Measurements from ENCODE around the gene SLC41A3.
"Not testable (repeated sequence)": the region's sequence is repeated elsewhere in the genome, so short reads cannot be mapped to it uniquely, and the experiment has no call there.

The SLC41A3 gene

DNA sequence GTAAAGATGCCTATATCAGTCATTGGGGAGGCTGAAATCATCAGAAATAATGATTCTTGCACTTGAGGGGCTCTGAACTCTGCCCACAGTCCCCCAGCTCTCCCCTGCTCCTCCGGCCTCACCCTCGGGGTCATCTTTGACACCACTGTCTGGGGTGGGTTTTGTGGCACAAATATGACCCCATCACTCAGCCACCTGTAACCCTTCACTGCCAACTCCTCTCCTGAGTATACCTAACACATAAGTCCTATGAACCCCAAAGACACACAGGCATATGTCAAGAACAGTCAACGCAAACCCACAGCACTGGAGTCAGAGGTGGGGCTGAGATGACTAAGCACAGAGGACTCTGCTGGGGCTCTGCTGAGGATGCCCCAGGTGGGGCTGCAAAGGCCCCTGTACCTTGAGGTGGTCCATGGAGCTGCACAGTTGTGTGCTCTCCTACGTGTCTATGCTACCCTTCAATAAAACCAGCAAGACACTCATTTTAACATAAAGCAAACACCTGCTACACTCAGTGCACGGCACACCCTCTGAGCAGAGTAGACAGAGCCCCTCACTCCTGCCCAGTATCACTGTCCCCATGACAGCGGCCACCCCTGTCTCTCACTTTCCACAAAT is 29.9 kb downstream of the SLC41A3 start:
- no peak for DNase-seq (ENCODE audit: low read depth in 2 of 2)

DNA sequence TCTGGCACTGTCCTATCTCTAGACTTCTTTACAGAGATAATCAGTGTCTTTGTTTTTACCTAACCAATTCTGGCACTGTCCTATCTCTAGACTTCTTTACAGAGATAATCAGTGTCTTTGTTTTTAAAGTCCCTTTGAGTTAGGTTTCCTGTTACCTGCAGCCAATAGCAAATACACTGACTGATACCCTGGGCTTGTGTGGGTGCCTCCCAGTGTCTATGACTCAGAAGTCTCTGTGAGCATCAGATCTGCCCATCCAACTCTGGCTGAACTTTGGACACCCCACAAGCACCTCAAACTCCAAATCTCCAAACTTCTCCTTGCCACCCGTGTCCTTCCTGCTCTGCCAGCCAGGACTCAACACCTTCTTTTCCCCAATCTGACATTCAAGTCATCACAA is 30.4 kb downstream of the SLC41A3 start:
- no peak for DNase-seq (ENCODE audit: low read depth in 2 of 2)

- no peak for DNase-seq (ENCODE audit: low read depth in 2 of 2)
These were observed 31.5 kb downstream of the SLC41A3 start for GRCh38 chr3:126052196-126053058.

- DNase-seq (ENCODE audit: low read depth in 2 of 2), result no peak
These were observed 32.2 kb downstream of the SLC41A3 start for GRCh38 chr3:126051741-126052140.

GRCh38 chr3:126051234-126051633 is 32.7 kb downstream of the SLC41A3 start:
- no peak for DNase-seq (ENCODE audit: low read depth in 2 of 2)

- no peak for DNase-seq (ENCODE audit: low read depth in 2 of 2)
These were observed 33.3 kb downstream of the SLC41A3 start for GRCh38 chr3:126050626-126051025.

DNA sequence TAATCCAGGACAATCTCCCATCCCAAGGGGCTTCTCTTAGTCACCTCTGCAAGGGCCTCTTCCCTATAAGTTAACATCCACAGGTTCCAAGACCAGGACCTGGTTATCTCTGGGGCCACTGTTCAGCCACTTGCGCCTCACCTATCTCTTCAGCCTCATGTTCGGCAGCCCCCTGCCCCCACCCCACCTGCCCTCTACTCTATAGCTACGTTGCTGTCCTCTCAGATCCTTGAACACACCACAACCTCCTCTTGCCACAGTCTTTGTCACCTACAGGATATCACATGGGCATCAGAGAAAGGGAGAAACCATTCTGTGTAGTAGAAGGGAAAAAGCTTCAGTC is 33.9 kb downstream of the SLC41A3 start:
- no peak for DNase-seq (ENCODE audit: low read depth in 2 of 2)

GRCh38 chr3:126049289-126050049 is 34.5 kb downstream of the SLC41A3 start:
- no peak for DNase-seq (ENCODE audit: low read depth in 2 of 2)

DNA sequence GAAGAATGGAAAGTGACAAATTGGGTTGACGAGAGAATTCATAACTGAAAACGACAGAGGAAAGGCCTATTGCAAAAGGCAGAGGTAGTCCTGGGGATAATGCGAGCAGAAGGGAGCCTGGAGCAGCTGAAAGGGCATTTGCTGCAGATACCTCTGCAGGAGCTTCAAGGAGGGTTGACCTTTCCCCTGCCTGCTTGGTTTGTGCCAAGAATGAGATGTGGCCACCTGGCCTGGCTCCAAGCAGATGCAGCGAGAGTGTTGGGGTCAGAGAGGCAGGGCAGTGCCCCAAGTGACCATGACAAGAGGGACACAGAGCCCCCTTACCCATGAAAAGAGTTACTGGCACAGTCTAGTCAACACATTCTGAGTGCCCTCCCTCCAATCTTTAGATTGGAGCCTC is 43.5 kb downstream of the SLC41A3 start:
- no peak for DNase-seq (ENCODE audit: low read depth in 2 of 2)

GRCh38 chr3:126039870-126040269 is 44.1 kb downstream of the SLC41A3 start:
- DNase-seq (ENCODE audit: low read depth in 2 of 2), result no peak

- DNase-seq (ENCODE audit: low read depth in 2 of 2), result not testable (repeated sequence)
These were observed 45.1 kb downstream of the SLC41A3 start for GRCh38 chr3:126038791-126039190.

GRCh38 chr3:126036056-126036549 is 47.8 kb downstream of the SLC41A3 start:
- no peak for DNase-seq (ENCODE audit: low read depth in 2 of 2)

DNA sequence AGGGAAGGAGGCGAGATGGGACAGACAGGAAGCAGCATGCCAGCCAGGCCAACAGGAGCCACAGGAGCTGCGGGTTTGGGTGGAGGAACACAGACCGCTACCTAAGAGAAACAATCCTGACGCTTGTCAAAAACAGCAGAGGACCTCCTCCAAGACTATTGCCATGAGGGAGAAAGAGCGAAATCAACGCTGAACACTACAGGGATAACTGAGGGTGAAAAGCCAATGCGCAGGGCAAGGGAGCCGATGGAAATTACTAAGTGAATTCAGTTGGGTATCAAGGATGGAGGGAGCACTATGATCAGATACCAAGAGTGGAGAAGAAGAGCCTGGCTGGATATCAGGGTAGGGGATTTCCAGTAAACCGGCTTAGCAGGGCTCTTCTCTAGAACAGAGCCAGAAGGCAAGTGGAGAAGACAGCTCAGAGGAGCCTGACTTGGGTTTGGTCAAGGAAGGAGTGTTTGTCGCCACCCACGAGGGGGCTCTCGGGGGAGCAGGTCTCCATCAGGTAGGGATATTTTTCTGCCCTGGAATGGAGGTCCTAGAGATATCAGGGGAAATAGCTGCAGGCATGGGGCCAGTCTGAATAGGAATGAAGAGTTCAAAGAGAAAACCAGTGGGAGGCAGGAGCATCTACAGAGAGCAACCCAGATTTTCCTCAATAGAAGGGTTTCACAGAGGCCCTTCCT is 48.4 kb downstream of the SLC41A3 start:
- no peak for DNase-seq (ENCODE audit: low read depth in 2 of 2)

GRCh38 chr3:126034481-126035361 is 49.2 kb downstream of the SLC41A3 start:
- no peak for DNase-seq (ENCODE audit: low read depth in 2 of 2)

GRCh38 chr3:126033765-126034164 is 50.2 kb downstream of the SLC41A3 start:
- no peak for DNase-seq (ENCODE audit: low read depth in 2 of 2)

DNA sequence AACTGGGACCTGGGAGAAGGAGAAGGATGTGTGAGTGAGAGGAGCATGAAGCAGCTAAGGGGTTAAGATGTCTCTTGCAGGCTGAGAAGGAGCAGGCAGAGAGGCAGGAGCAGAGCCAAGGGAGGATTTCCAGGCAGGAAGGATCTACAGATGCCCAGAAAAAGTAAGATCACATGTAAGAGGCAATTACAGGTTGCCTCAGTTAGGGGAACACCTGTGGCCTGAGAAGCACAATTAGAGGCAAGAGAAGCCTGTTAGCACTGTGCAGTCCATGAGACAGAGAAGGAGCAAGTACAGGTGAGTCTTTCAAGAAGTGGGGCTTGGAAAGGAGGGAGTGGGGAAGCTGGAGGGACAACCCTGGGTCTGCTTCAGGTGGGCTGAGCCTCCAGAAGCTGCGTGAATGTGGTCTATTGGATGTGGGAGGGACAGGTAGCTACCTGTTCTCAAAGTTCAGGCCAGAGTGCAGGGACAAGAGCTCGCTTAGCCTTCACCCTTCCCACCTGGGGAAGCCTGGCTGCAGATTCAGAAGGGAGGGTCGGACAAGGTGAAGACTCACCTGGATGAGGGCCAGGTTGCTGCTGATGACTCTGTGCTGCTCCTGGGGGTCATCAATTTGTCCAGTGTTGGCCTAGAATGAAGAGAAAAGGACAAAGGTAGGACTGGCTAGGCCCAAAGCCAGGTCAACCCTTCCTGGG is 50.7 kb downstream of the SLC41A3 start:
- DNase-seq (ENCODE audit: low read depth in 2 of 2), result no peak

GRCh38 chr3:126031981-126032471 is 51.9 kb downstream of the SLC41A3 start:
- no peak for DNase-seq (ENCODE audit: low read depth in 2 of 2)

DNA sequence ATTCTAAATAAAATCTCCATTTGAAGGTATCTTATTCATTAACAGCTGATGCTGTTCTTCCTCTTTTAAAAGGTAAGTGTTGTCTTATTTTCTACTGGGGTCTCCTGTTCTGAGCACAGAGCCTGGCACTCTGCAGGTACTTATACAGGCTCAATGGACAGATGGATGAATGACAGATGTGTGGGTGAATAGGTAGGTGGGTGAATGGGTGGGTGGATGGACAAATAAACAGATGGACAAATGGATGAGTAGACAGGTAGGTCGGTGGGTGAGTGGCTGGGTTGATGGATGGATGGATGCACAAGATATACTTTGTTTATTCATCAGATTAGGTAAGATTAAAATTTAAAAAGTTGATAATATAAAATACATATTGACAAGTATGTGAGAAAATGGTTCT is 53.5 kb downstream of the SLC41A3 start:
- no peak for DNase-seq (ENCODE audit: low read depth in 2 of 2)

DNA sequence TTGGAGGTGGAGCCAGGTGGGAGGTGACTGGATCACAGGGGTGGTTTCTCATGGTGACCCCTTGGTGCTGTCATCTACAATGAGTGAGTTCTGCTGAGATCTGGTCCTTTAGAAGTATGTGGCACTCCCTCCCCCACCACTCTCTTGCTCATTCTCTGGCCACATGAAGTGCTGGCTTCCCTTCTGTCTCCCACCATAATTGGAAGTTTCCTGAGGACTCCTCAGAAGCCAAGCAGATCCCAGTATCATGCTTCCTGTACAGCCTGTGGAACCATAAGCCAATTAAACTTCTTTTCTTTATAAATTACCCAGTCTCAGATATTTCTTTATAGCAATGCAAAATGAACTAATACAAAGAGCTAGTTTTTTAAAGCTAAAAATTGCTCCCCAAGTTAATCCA is 54.7 kb downstream of the SLC41A3 start:
- no peak for DNase-seq (ENCODE audit: low read depth in 2 of 2)

- no peak for DNase-seq (ENCODE audit: low read depth in 2 of 2)
These were observed 55.8 kb downstream of the SLC41A3 start for GRCh38 chr3:126028096-126028495.
